A549 (cell line): ENCODE data around the gene MAMLD1. TPM values are rescaled to one million over a fixed set of nuclear protein-coding genes. Genes with fewer than 3 reads are reported as not detected.

Experiments
- ATAC-seq, 2 experiments: fragments of 200-7000 bp in 1 of 2; fragments of >200 bp in 1 of 2; cut with Nextera tagmentation in 1 of 2; cut with Tn5 transposase in 1 of 2; 3 replicates each; pipeline versions ENCODE4 v1.8.0 to v1.9.1; 2018 to 2020; ENCODE audit warnings: mild to moderate bottlenecking in 1 of 2, moderate library complexity in 1 of 2
- CTCF ChIA-PET: fragments of 300-600 bp; sonication (Branson Sonifier 250); formaldehyde crosslinking; extraction: SDS; loops from one replicate; lab custom pipeline; 2021; ENCODE audit warnings: antibody characterized with exemption, inconsistent platforms; lab: Yijun Ruan, JAX
- POLR2A ChIA-PET: fragments of 350-600 bp; formaldehyde crosslinking; extraction: SDS; loops from one replicate; lab custom pipeline; 2021; ENCODE audit warnings: antibody characterized with exemption, inconsistent platforms; lab: Yijun Ruan, JAX
- DNase-seq, 2 experiments: peaks; one replicate each; pipeline versions ENCODE4 v3.0.0 to v3.0.0-alpha.2; 2011 to 2016; ENCODE audit warnings: low read depth in 1 of 2, low spot score in 1 of 2
- FAIRE-seq: peaks from 2 replicates; lab custom pipeline; 2011; peaks lifted over from hg19 to GRCh38; lab: Jason Lieb, UNC
- H3K27ac ChIP-seq, 2 experiments: fragments of >200 bp; sonication (Bioruptor Twin); formaldehyde crosslinking; 3 replicates each; pipeline ENCODE4 v1.5.1; 2016 to 2017
- H3K4me1 ChIP-seq: fragments of >200 bp; sonication (Bioruptor Twin); formaldehyde crosslinking; 3 replicates; pipeline ENCODE4 v1.6.1; 2016
- H3K4me2 ChIP-seq: fragments of >200 bp; sonication (Bioruptor Twin); formaldehyde crosslinking; 3 replicates; pipeline ENCODE4 v1.6.1; 2016
- H3K4me3 ChIP-seq: fragments of >200 bp; sonication (Bioruptor Twin); formaldehyde crosslinking; 3 replicates; pipeline ENCODE4 v1.5.1; 2016
- H3K9me3 ChIP-seq: fragments of >200 bp; sonication (Bioruptor Twin); formaldehyde crosslinking; 3 replicates; pipeline ENCODE4 v1.6.1; 2016
- ATOH8 ChIP-seq: fragments of 250-450 bp; sonication (Bioruptor Pico); IDR thresholded peaks from 2 replicates; pipeline ENCODE4 v1.5.0; 2020; ENCODE audit warnings: low read depth, mild to moderate bottlenecking, moderate library complexity
- BCL3 ChIP-seq: fragments of >200 bp; sonication (Bioruptor Twin); formaldehyde crosslinking; IDR thresholded peaks from 3 replicates; pipeline ENCODE4 v1.6.1; 2016
- BHLHE40 ChIP-seq: IDR thresholded peaks from 2 replicates; pipeline ENCODE4 v1.6.1; 2012; ENCODE audit warnings: low read depth, low read length, inconsistent platforms
- CHD2 ChIP-seq: fragments of 150-350 bp; IDR thresholded peaks from 2 replicates; pipeline ENCODE4 v1.6.1; 2014; ENCODE audit warnings: low read length; ENCODE audit not compliant: partially characterized antibody
- CTCF ChIP-seq: fragments of >200 bp; sonication (Bioruptor Twin); formaldehyde crosslinking; IDR thresholded peaks from 3 replicates; pipeline ENCODE4 v1.5.1; 2016
- FOSL2 ChIP-seq, 2 experiments: fragments of 450-650 bp in 1 of 2; fragments of >200 bp in 1 of 2; sonication (Bioruptor Twin) in 1 of 2; formaldehyde crosslinking; IDR thresholded peaks; 2 replicates each; pipeline versions ENCODE4 v1.5.0 to v1.6.1; 2016 to 2020; ENCODE audit warnings: mild to moderate bottlenecking in 1 of 2, moderate library complexity in 1 of 2
- GATA3 ChIP-seq: IDR thresholded peaks from 2 replicates; pipeline ENCODE4 v1.6.1; 2012; ENCODE audit warnings: borderline replicate concordance
- HDAC2 ChIP-seq: fragments of 200-600 bp; sonication (generic); IDR thresholded peaks from 2 replicates; pipeline ENCODE4 v1.6.1; 2016
- HES2 ChIP-seq: fragments of >200 bp; sonication (Bioruptor Twin); formaldehyde crosslinking; IDR thresholded peaks from 2 replicates; pipeline ENCODE4 v1.6.1; 2016
- HMGXB4 ChIP-seq: fragments of 250-450 bp; sonication (Bioruptor Pico); IDR thresholded peaks from 2 replicates; pipeline ENCODE4 v1.5.0; 2021; ENCODE audit warnings: mild to moderate bottlenecking, moderate library complexity, borderline replicate concordance
- HOXB13 ChIP-seq: fragments of 250-450 bp; sonication (Bioruptor Pico); IDR thresholded peaks from 2 replicates; pipeline ENCODE4 v1.5.0; 2020; ENCODE audit warnings: low read depth, mild to moderate bottlenecking, moderate library complexity
- MAFK ChIP-seq: fragments of 450-650 bp; IDR thresholded peaks from 2 replicates; pipeline ENCODE4 v1.6.1; 2014; ENCODE audit not compliant: partially characterized antibody
- MAX ChIP-seq: IDR thresholded peaks from 2 replicates; pipeline ENCODE4 v1.6.1; 2012
- MAZ ChIP-seq: fragments of 150-350 bp; IDR thresholded peaks from 2 replicates; pipeline ENCODE4 v1.6.1; 2014; ENCODE audit warnings: antibody characterized with exemption, low read depth, low read length, borderline replicate concordance
- NPAS2 ChIP-seq: fragments of 250-450 bp; sonication (Bioruptor Pico); IDR thresholded peaks from 2 replicates; pipeline ENCODE4 v1.8.0; 2022; ENCODE audit warnings: mild to moderate bottlenecking, moderate library complexity, borderline replicate concordance
- POLR2A ChIP-seq: IDR thresholded peaks from 2 replicates; pipeline ENCODE4 v1.6.1; 2012; ENCODE audit warnings: mild to moderate bottlenecking, low read length
- RCOR1 ChIP-seq: fragments of 150-350 bp; IDR thresholded peaks from 2 replicates; pipeline ENCODE4 v1.6.1; 2014; ENCODE audit warnings: antibody characterized with exemption, low read length, low read depth
- REST ChIP-seq: fragments of 200-600 bp; sonication (generic); IDR thresholded peaks from 2 replicates; pipeline ENCODE4 v1.6.1; 2016; ENCODE audit warnings: antibody characterized with exemption, mild to moderate bottlenecking, moderate library complexity
- RFX5 ChIP-seq: fragments of 450-650 bp; IDR thresholded peaks from 2 replicates; pipeline ENCODE4 v1.7.1; 2014; ENCODE audit warnings: antibody characterized with exemption, mild to moderate bottlenecking, moderate library complexity
- SREBF2 ChIP-seq: fragments of 450-650 bp; IDR thresholded peaks from 2 replicates; pipeline ENCODE4 v1.6.1; 2014; ENCODE audit warnings: mild to moderate bottlenecking, moderate library complexity
- ZFP36 ChIP-seq: fragments of 450-650 bp; IDR thresholded peaks from 2 replicates; pipeline ENCODE4 v1.6.1; 2014; ENCODE audit warnings: borderline replicate concordance; ENCODE audit not compliant: partially characterized antibody
- ZSCAN20 ChIP-seq: fragments of 250-450 bp; sonication (Bioruptor Pico); IDR thresholded peaks from 2 replicates; pipeline ENCODE4 v1.8.0; 2022; ENCODE audit warnings: mild to moderate bottlenecking, moderate library complexity
- WGBS: methylation state at CpG from one replicate; pipeline ENCODE4 v1.1.6; 2017; ENCODE audit errors: missing lambda C conversion rate; 5-methylcytosine and 5-hydroxymethylcytosine counted together
- polyA plus RNA-seq, 4 experiments: library from polyadenylated mRNA; depleted of rRNA in 3 of 4; stranded (reverse); fragments of >200 nt; fragmentation: RNase III in 1 of 4; extraction: RNeasy Plus Mini Kit Qiagen cat#74134 plus additional on column Dnase treatment in 1 of 4; gene quantifications; 2 replicates in 3 of 4; 3 replicates in 1 of 4; pipeline ENCODE4 v1.2.3, GENCODE V29; 2011 to 2017

Gene MAMLD1
- polyA plus RNA-seq, 2 of the 4 experiments (the other 2 are of a cell fraction): 1.2 to 2.3 TPM

- no peak for TF ChIP-seq ATOH8 (CRISPR knock-in tag)
- no peak for TF ChIP-seq MAZ
- TF ChIP-seq, all 56 proteins: peak for 2
Observed at GRCh38 chrX:150449313-150449712, 86.2 kb downstream of the MAMLD1 start (continued).

- no peaks in the 10 kb centered on the region for H3K4me1 ChIP-seq
- FAIRE-seq (no peak), ATAC-seq (no peak), DNase-seq (no peak)
- 83% methylated on average over 5 of the region's 5 CpGs for WGBS
- H3K4me3 ChIP-seq: no peak overlapping the region
- CTCF ChIA-PET: interaction anchor here (0.9 kb wide), 1 partner anchor 24 kb away, joined by 3 read pairs; no protein-coding TSS in a partner anchor
- no peak overlapping the region for H3K4me2 ChIP-seq
- POLR2A ChIA-PET: no interaction called here
- no peak overlapping the region for H3K27ac ChIP-seq
- H3K9me3 ChIP-seq: no peaks in the 10 kb centered on the region
- TF ChIP-seq CTCF (no peak), BHLHE40 (no peak), MAZ (no peak), ZFP36 (no peak)
- TF ChIP-seq, all 56 proteins: peak for 0
Observed at GRCh38 chrX:150450519-150451177, 87.5 kb downstream of the MAMLD1 start.

- DNase-seq: no peak
- TF ChIP-seq MAFK (no peak), HMGXB4 (CRISPR knock-in tag) (no peak), MAX (no peak), RFX5 (no peak), HES2 (no peak), ZSCAN20 (CRISPR knock-in tag) (no peak), RCOR1 (no peak), MAZ (no peak), FOSL2 (IDR thresholded peaks at IDR 0.05) (no peak), FOSL2 (CRISPR knock-in tag; IDR thresholded peaks at IDR 0.05) (no peak), REST (no peak), HDAC2 (no peak), CHD2 (no peak), NPAS2 (CRISPR knock-in tag) (no peak), ATOH8 (CRISPR knock-in tag) (no peak), SREBF2 (no peak), GATA3 (no peak), HOXB13 (no peak), POLR2A (no peak), BCL3 (no peak)
Observed at GRCh38 chrX:150451953-150452352, 88.8 kb downstream of the MAMLD1 start.

More at GRCh38 chrX:150451953-150452352, 88.8 kb downstream of the MAMLD1 start:
- peaks cover 6% of the 10 kb centered on the region; the same call in 1 of the 3 replicates for H3K4me1 ChIP-seq
- no peak overlapping the region for H3K4me3 ChIP-seq
- H3K9me3 ChIP-seq: no peaks in the 10 kb centered on the region
- FAIRE-seq (peak; percentile 32), ATAC-seq (no peak)
- WGBS: 84% methylated on average over 3 of the region's 3 CpGs
- ChIA-PET CTCF (no interaction called here), POLR2A (no interaction called here)
- H3K27ac ChIP-seq: no peak overlapping the region
- no peak overlapping the region for H3K4me2 ChIP-seq
